CD4-positive, alpha-beta memory T cell (primary cell): Measurements from ENCODE around the gene NAXE. TPM values are rescaled to one million over a fixed set of nuclear protein-coding genes. Genes with fewer than 3 reads are reported as not detected.

Experiments used
- CTCF ChIA-PET: fragments of 350-600 bp; sonication (Branson Sonifier 250); formaldehyde crosslinking; loops from one replicate; lab custom pipeline; 2021; ENCODE audit warnings: inconsistent platforms; ENCODE audit not compliant: partially characterized antibody; lab: Charles Lee
- POLR2A ChIA-PET: fragments of 350-600 bp; sonication (Branson Sonifier 250); formaldehyde crosslinking; loops from one replicate; lab custom pipeline; 2021; ENCODE audit not compliant: partially characterized antibody; lab: Charles Lee
- DNase-seq, 5 donors: peaks; one replicate each; pipeline versions ENCODE4 v3.0.0 to v3.0.0-alpha.2; 2020 to 2022; ENCODE audit warnings: mixed read lengths in 1 of 5
- H3K27ac ChIP-seq: one replicate; pipeline ENCODE4 v1.7.0; 2013; ENCODE audit warnings: low read depth, low read length
- H3K27me3 ChIP-seq: 2 replicates; pipeline ENCODE4 v1.7.0; 2013; ENCODE audit warnings: mild to moderate bottlenecking, low read length, moderate library complexity; ENCODE audit not compliant: insufficient read depth
- H3K36me3 ChIP-seq: 2 replicates; pipeline ENCODE4 v1.7.0; 2013; ENCODE audit warnings: mild to moderate bottlenecking, low read length, moderate library complexity; ENCODE audit not compliant: insufficient read depth
- H3K4me1 ChIP-seq: 2 replicates; pipeline ENCODE4 v1.7.0; 2013; ENCODE audit warnings: mild to moderate bottlenecking, low read length, moderate library complexity; ENCODE audit not compliant: insufficient read depth
- H3K4me3 ChIP-seq, 2 donors: one replicate each; pipeline ENCODE4 v1.7.0; 2013; ENCODE audit warnings: low read length in 2 of 2, mild to moderate bottlenecking in 1 of 2
- H3K9me3 ChIP-seq, 2 donors: one replicate each; pipeline ENCODE4 v1.7.0; 2013; ENCODE audit warnings: low read length in 2 of 2, control low read depth in 1 of 2; ENCODE audit not compliant: control insufficient read depth in 1 of 2
- H3K27ac Mint-ChIP-seq, 7 donors: one replicate each; pipeline ENCODE4 v1.8.0; 2020 to 2021; ENCODE audit warnings: mixed read lengths in 7 of 7, mild to moderate bottlenecking in 6 of 7, inconsistent platforms in 3 of 7, moderate library complexity in 3 of 7
- H3K27me3 Mint-ChIP-seq, 2 donors: one replicate each; pipeline ENCODE4 v1.8.0; 2020 to 2021; ENCODE audit warnings: mixed read lengths in 2 of 2
- H3K36me3 Mint-ChIP-seq, 2 donors: one replicate each; pipeline ENCODE4 v1.8.0; 2020 to 2021; ENCODE audit warnings: mixed read lengths in 2 of 2, inconsistent platforms in 1 of 2, mild to moderate bottlenecking in 1 of 2
- H3K4me1 Mint-ChIP-seq, 4 donors: one replicate each; pipeline ENCODE4 v1.8.0; 2020 to 2021; ENCODE audit warnings: mixed read lengths in 4 of 4, mild to moderate bottlenecking in 1 of 4
- H3K4me3 Mint-ChIP-seq, 8 donors: one replicate each; pipeline ENCODE4 v1.8.0; 2020 to 2021; ENCODE audit warnings: mixed read lengths in 8 of 8, mild to moderate bottlenecking in 7 of 8, moderate library complexity in 6 of 8, inconsistent platforms in 3 of 8
- H3K9me3 Mint-ChIP-seq, 8 donors: one replicate each; pipeline ENCODE4 v1.8.0; 2020 to 2021; ENCODE audit warnings: mixed read lengths in 8 of 8, mild to moderate bottlenecking in 5 of 8, inconsistent platforms in 3 of 8, moderate library complexity in 1 of 8
- intact Hi-C: fragments of 100-400 bp; cut with micrococcal nuclease; formaldehyde crosslinking; loops from one replicate; pipeline ENCODE4 v1.15.1; 2023
- polyA plus RNA-seq, 2 donors: library from polyadenylated mRNA; unstranded; fragments of 300-500 nt; fragmentation: Illumina TruSeq; gene quantifications; one replicate each; pipeline ENCODE4 v1.2.3, GENCODE V29; 2021
- total RNA-seq, 2 experiments: library from RNA; stranded (reverse); gene quantifications; one replicate each; pipeline ENCODE4 v1.2.3, GENCODE V29; 2021

The NAXE gene
- total and polyA plus RNA-seq, 4 experiments from 2014 or later: 46.7 to 152 (median 71.4) TPM

- no peak overlapping the region for H3K4me3 Mint-ChIP-seq
- H3K9me3 Mint-ChIP-seq: no peaks in the 10 kb centered on the region
- intact Hi-C loops: no loop called here
- no peak overlapping the region for H3K4me3 ChIP-seq
- DNase-seq: no peak
- H3K27ac Mint-ChIP-seq: no peak overlapping the region
- H3K27me3 Mint-ChIP-seq: no peaks in the 10 kb centered on the region
- no peaks in the 10 kb centered on the region for H3K36me3 ChIP-seq
- H3K27me3 ChIP-seq: no peaks in the 10 kb centered on the region
- H3K27ac ChIP-seq: no peak overlapping the region
- H3K9me3 ChIP-seq: no peaks in the 10 kb centered on the region
- no peaks in the 10 kb centered on the region for H3K36me3 Mint-ChIP-seq
- ChIA-PET CTCF (interaction anchor here (1.9 kb wide), 1 partner anchor 169 kb away, joined by 4 read pairs; no protein-coding TSS in a partner anchor), POLR2A (interaction anchor here (1.3 kb wide), 1 partner anchor 30 kb away, joined by 4 read pairs; no protein-coding TSS in a partner anchor)
- no peaks in the 10 kb centered on the region for H3K4me1 ChIP-seq
- H3K4me1 Mint-ChIP-seq: peaks cover 2 to 5% (median 3%) of the 10 kb centered on the region in 4 donors
Observed at GRCh38 chr1:156554971-156555370, 36.6 kb upstream of the NAXE start.

- Mint-ChIP-seq H3K4me3 (no peak overlapping the region), H3K27ac (no peak overlapping the region), H3K36me3 (no peaks in the 10 kb centered on the region), H3K4me1 (peaks cover 2 to 5% (median 3%) of the 10 kb centered on the region in 4 donors), H3K9me3 (no peaks in the 10 kb centered on the region), H3K27me3 (no peaks in the 10 kb centered on the region)
- Histone ChIP-seq H3K4me1 (no peaks in the 10 kb centered on the region), H3K9me3 (no peaks in the 10 kb centered on the region), H3K36me3 (no peaks in the 10 kb centered on the region), H3K4me3 (no peak overlapping the region), H3K27ac (no peak overlapping the region), H3K27me3 (no peaks in the 10 kb centered on the region)
- intact Hi-C loops: no loop called here
- POLR2A ChIA-PET: interaction anchor here (1.3 kb wide), 1 partner anchor 31 kb away, joined by 4 read pairs; no protein-coding TSS in a partner anchor
- CTCF ChIA-PET: interaction anchor here (1.9 kb wide), 1 partner anchor 170 kb away, joined by 4 read pairs; no protein-coding TSS in a partner anchor
- DNase-seq: no peak
Observed at GRCh38 chr1:156555715-156556114, 35.9 kb upstream of the NAXE start.

- DNase-seq: no peak
- H3K4me1 ChIP-seq: no peaks in the 10 kb centered on the region
- H3K27me3 Mint-ChIP-seq: no peaks in the 10 kb centered on the region
- no peak overlapping the region for H3K27ac Mint-ChIP-seq
- no peaks in the 10 kb centered on the region for H3K9me3 Mint-ChIP-seq
- no peaks in the 10 kb centered on the region for H3K9me3 ChIP-seq
- no peaks in the 10 kb centered on the region for H3K27me3 ChIP-seq
- no peak overlapping the region for H3K4me3 ChIP-seq
- no peaks in the 10 kb centered on the region for H3K36me3 Mint-ChIP-seq
- no peak overlapping the region for H3K27ac ChIP-seq
- H3K36me3 ChIP-seq: no peaks in the 10 kb centered on the region
- CTCF ChIA-PET: interaction anchor here (0.6 to 1.9 kb wide), 2 partner anchors 111 to 171 kb away, joined by 3 to 4 read pairs; no protein-coding TSS in a partner anchor
- peaks cover 2 to 5% (median 3%) of the 10 kb centered on the region in 4 donors for H3K4me1 Mint-ChIP-seq
- POLR2A ChIA-PET: no interaction called here
- H3K4me3 Mint-ChIP-seq: no peak overlapping the region
- intact Hi-C loops: no loop called here
Observed at GRCh38 chr1:156556354-156556753, 35.2 kb upstream of the NAXE start.

- no peaks in the 10 kb centered on the region for H3K27me3 Mint-ChIP-seq
- POLR2A ChIA-PET: no interaction called here
- Histone ChIP-seq H3K9me3 (no peaks in the 10 kb centered on the region), H3K27me3 (no peaks in the 10 kb centered on the region), H3K27ac (no peak overlapping the region), H3K4me1 (no peaks in the 10 kb centered on the region), H3K36me3 (no peaks in the 10 kb centered on the region), H3K4me3 (no peak overlapping the region)
- H3K9me3 Mint-ChIP-seq: no peaks in the 10 kb centered on the region
- H3K4me1 Mint-ChIP-seq: no peaks in the 10 kb centered on the region
- H3K27ac Mint-ChIP-seq: no peak overlapping the region
- CTCF ChIA-PET: interaction anchor here (0.8 kb wide), 1 partner anchor 173 kb away, joined by 3 read pairs; no protein-coding TSS in a partner anchor
- no peak for DNase-seq
- intact Hi-C loops: no loop called here
- no peak overlapping the region for H3K4me3 Mint-ChIP-seq
- no peaks in the 10 kb centered on the region for H3K36me3 Mint-ChIP-seq
Observed at GRCh38 chr1:156559086-156559796, 32.3 kb upstream of the NAXE start.

- Histone ChIP-seq H3K4me3 (no peak overlapping the region), H3K9me3 (no peaks in the 10 kb centered on the region), H3K27me3 (no peaks in the 10 kb centered on the region), H3K4me1 (no peaks in the 10 kb centered on the region), H3K36me3 (no peaks in the 10 kb centered on the region), H3K27ac (no peak overlapping the region)
- intact Hi-C loops: no loop called here
- H3K27ac Mint-ChIP-seq: peak overlapping the region in 1 of 7 donors; percentile 20
- POLR2A ChIA-PET: no interaction called here
- H3K4me1 Mint-ChIP-seq: no peaks in the 10 kb centered on the region
- H3K36me3 Mint-ChIP-seq: no peaks in the 10 kb centered on the region
- no peaks in the 10 kb centered on the region for H3K9me3 Mint-ChIP-seq
- no peaks in the 10 kb centered on the region for H3K27me3 Mint-ChIP-seq
- CTCF ChIA-PET: interaction anchor here (0.8 kb wide), 1 partner anchor 174 kb away, joined by 3 read pairs; no protein-coding TSS in a partner anchor
- no peak overlapping the region for H3K4me3 Mint-ChIP-seq
- no peak for DNase-seq
Observed at GRCh38 chr1:156559797-156560385, 31.7 kb upstream of the NAXE start.

- no peak for DNase-seq
- no peaks in the 10 kb centered on the region for H3K36me3 Mint-ChIP-seq
- Histone ChIP-seq H3K27ac (no peak overlapping the region), H3K4me1 (no peaks in the 10 kb centered on the region), H3K27me3 (no peaks in the 10 kb centered on the region), H3K4me3 (no peak overlapping the region), H3K9me3 (no peaks in the 10 kb centered on the region), H3K36me3 (no peaks in the 10 kb centered on the region)
- CTCF ChIA-PET: no interaction called here
- H3K27ac Mint-ChIP-seq: no peak overlapping the region
- no peaks in the 10 kb centered on the region for H3K27me3 Mint-ChIP-seq
- intact Hi-C loops: no loop called here
- H3K4me1 Mint-ChIP-seq: no peaks in the 10 kb centered on the region
- no peak overlapping the region for H3K4me3 Mint-ChIP-seq
- H3K9me3 Mint-ChIP-seq: no peaks in the 10 kb centered on the region
- POLR2A ChIA-PET: no interaction called here
Observed at GRCh38 chr1:156560585-156561163, 30.9 kb upstream of the NAXE start.

- POLR2A ChIA-PET: interaction anchor here (0.6 kb wide), 2 partner anchors 26 to 422 kb away, joined by 3 read pairs; partner anchors contain the start of gene NAXE
- H3K27ac Mint-ChIP-seq: no peak overlapping the region
- CTCF ChIA-PET: interaction anchor here (1.1 kb wide), 1 partner anchor 85 kb away, joined by 5 read pairs; no protein-coding TSS in a partner anchor
- H3K4me3 Mint-ChIP-seq: no peak overlapping the region
- no peaks in the 10 kb centered on the region for H3K36me3 ChIP-seq
- no peaks in the 10 kb centered on the region for H3K4me1 Mint-ChIP-seq
- H3K9me3 Mint-ChIP-seq: no peaks in the 10 kb centered on the region
- DNase-seq: no peak
- intact Hi-C loops: no loop called here
- H3K9me3 ChIP-seq: no peaks in the 10 kb centered on the region
- H3K27ac ChIP-seq: no peak overlapping the region
- no peaks in the 10 kb centered on the region for H3K27me3 ChIP-seq
- no peak overlapping the region for H3K4me3 ChIP-seq
- no peaks in the 10 kb centered on the region for H3K4me1 ChIP-seq
- no peaks in the 10 kb centered on the region for H3K36me3 Mint-ChIP-seq
- peaks cover 0 to under 1% of the 10 kb centered on the region in 2 donors for H3K27me3 Mint-ChIP-seq
Observed at GRCh38 chr1:156565519-156565918, 26.1 kb upstream of the NAXE start.
